T47D (cell line): ENCODE data around the gene TAOK3.
"Not testable (repeated sequence)": the region's sequence is repeated elsewhere in the genome, so short reads cannot be mapped to it uniquely, and the experiment has no call there.

Experiments used
- DNase-seq, 2 experiments: peaks; one replicate each; pipeline versions ENCODE4 v3.0.0 to v3.0.0-alpha.2; 2011 to 2012; ENCODE audit warnings: low read depth in 1 of 2, low spot score in 1 of 2
- JUND ChIP-seq: IDR thresholded peaks from 2 replicates; pipeline ENCODE4 v1.6.1; 2012; ENCODE audit warnings: low read depth
- in situ Hi-C: cut with HindIII; loops from 2 replicates; pipeline ENCODE4 v1.10.0; 2016; ENCODE audit warnings: low sequenced_read_pairs, low pct_unique_long_range_greater_than_20kb

The TAOK3 gene

DNA sequence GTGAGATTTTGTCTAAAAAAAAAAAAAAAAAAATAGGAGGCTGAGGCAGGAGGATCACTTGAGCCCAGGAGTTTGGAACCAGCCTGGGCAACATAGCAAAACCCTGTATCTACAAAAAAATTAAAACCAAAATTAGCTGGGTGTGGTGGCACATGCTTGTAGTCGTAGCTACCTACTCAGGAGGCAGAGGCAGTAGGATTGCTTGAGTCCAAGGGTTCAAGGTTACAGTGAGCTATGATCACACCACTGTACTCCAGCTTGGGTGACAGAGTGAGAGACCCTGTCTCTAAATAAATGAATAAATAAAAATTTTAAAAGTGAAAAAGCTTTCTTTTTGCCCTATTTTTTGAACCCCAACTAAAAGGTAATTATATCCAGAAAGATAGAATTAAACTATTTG is 123.2 kb downstream of the TAOK3 start:
- in situ Hi-C loops = no loop called here
- DNase-seq = no peak
- no peak for TF ChIP-seq JUND

DNA sequence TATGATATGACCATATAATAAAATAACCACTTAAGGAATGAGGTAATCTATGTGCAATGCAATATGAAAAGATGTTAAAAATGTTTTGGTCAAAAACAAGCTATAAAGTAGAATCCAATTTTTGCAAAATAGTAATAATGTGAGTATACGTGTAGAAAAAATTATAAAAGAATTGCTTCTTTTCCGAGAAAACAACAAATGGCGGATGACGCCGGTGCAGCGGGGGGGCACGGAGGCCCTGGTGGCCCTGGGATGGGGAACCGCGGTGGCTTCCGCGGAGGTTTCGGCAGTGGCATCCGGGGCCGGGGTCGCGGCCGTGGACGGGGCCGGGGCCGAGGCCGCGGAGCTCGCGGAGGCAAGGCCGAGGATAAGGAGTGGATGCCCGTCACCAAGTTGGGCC is 126.8 kb downstream of the TAOK3 start:
- in situ Hi-C loops, DNase-seq: not testable (repeated sequence)

GRCh38 chr12:118238888-118239287 is 133.8 kb downstream of the TAOK3 start:
- TF ChIP-seq JUND = no peak
- in situ Hi-C loops = no loop called here
- DNase-seq = no peak

DNA sequence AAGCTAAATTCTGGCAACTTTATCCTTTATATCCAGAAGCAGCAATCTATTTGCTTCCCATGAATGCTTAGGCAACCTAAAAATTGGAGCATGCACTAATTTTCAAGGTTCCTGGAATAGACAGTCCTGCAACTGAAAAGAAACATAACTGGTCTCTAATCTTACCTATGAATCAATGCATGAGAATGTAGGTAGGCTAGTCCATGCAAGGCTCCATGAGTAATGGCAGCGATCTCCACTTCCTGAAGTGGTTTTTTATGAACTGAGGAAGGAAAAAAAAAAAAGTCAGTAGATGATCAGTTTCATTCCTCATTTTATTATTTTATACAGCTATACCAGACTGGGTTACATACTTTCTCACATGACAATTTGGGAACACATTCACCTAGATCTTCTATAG is 134.8 kb downstream of the TAOK3 start:
- in situ Hi-C loops = no loop called here
- TF ChIP-seq JUND = no peak
- peak; percentile 61 to 76 for DNase-seq

DNA sequence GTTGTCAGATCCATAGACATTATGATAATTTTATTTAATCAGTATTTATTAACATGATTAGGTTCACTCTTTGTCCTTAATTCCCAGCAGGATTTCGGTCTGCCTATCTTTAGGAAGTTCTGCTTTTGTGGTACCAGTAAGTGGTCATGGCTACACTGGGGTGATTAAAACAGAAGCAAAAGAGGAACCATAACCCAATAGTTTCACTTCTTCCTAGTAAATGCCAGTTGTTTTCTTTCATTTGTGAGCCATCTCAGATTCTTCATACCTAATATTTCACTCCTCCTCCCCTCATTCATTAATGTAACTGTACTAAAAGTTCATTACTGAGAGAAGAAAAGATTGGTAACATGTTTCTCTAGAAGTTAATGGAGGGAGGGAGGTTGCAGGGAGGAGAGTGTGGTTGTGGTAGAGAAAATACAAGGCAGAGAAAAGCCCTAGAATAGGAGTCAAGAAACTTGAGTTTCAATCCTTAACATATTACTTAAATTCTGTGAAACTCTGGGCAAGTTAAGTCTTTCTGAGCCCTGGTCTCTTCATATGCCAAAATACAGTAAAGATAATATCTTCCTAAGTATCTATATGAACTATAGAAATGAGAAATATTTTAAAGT is 135.5 kb downstream of the TAOK3 start:
- in situ Hi-C loops = no loop called here
- no peak for TF ChIP-seq JUND
- DNase-seq = no peak

GRCh38 chr12:118220702-118221101 is 152.0 kb downstream of the TAOK3 start:
- in situ Hi-C loops = no loop called here
- DNase-seq = no peak
- no peak for TF ChIP-seq JUND

GRCh38 chr12:118219772-118220171 is 152.9 kb downstream of the TAOK3 start:
- no peak for DNase-seq
- in situ Hi-C loops = no loop called here
- TF ChIP-seq JUND = no peak

- in situ Hi-C loops = no loop called here
- DNase-seq = no peak
- TF ChIP-seq JUND = no peak
Measured at GRCh38 chr12:118219106-118219505, 153.6 kb downstream of the TAOK3 start.

DNA sequence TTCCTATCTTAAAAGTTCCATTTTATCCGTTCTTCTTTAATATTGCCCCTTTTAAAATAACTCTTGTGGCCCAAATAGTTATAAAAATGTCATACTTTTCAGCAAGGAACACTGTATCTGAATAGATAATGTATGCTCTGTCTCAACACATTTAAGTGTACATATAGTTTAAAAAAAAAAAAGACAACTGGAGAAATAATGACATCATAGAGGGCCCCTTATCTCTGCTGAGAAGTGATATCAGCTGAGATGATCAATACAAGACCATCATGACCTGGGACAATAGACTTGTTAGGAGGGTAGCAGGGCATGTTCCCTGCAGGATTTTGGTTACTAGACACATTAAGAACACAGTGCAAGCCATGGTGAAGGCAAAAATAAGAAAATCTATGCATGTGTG is 159.3 kb downstream of the TAOK3 start:
- in situ Hi-C loops = no loop called here
- no peak for DNase-seq
- no peak for TF ChIP-seq JUND

- in situ Hi-C loops = no loop called here
- no peak for TF ChIP-seq JUND
- DNase-seq = no peak
Measured at GRCh38 chr12:118212606-118213005, 160.1 kb downstream of the TAOK3 start.

DNA sequence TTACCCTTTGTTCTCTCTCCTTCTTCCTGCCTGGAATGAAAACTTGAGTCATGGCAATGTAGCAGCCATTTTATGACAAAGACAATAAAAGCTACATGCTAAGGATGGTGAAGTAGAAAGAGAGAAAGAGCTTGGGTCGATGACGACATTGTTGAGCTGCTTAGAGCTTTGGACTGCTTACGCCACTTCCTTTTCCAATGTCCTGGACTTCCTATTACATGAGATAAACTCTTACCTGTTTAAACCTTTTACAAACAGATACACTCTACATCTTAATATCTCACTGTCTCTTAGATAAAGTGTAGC is 166.6 kb downstream of the TAOK3 start:
- no peak for TF ChIP-seq JUND
- in situ Hi-C loops = no loop called here
- no peak for DNase-seq

DNA sequence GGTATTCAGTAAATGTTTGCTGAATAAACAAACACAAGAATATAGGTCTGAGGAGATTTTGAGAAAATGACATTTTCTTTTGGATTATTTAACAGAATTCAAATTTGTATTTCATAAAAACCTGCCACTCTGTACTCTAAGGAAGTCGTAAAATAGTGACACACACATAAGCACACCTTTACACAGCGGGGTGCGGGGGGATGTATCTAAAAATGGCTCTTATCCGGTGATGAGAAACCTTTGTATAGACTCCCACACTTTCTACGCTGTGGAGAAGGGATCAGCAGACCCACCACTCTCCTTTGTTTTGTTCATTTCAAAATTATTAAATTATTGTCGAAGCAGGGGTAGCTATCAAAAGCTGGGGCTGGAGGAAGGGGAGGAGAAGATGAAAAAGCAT is 178.7 kb downstream of the TAOK3 start:
- in situ Hi-C loops = no loop called here
- no peak for TF ChIP-seq JUND
- no peak for DNase-seq

- TF ChIP-seq JUND = no peak
- no peak for DNase-seq
- in situ Hi-C loops = no loop called here
Measured at GRCh38 chr12:118193477-118193876, 179.2 kb downstream of the TAOK3 start.

GRCh38 chr12:118190266-118190665 is 182.4 kb downstream of the TAOK3 start:
- in situ Hi-C loops = no loop called here
- no peak for TF ChIP-seq JUND
- no peak for DNase-seq
